H1 (cell line): ENCODE results near the gene SLC37A1. TPM values are rescaled to one million over a fixed set of nuclear protein-coding genes. Genes with fewer than 3 reads are reported as not detected.

Source experiments
- POLR2AphosphoS5 ChIP-seq: IDR thresholded peaks from 2 replicates; pipeline ENCODE4 v1.6.1; 2011; ENCODE audit warnings: low read depth, low read length
- SP2 ChIP-seq: IDR thresholded peaks from 2 replicates; pipeline ENCODE4 v1.6.1; 2012; ENCODE audit warnings: mild to moderate bottlenecking, low read length, inconsistent platforms
- polyA plus RNA-seq, 7 experiments: library from polyadenylated mRNA; depleted of rRNA in 3 of 7; stranded (reverse) in 5 of 7; unstranded in 2 of 7; fragments of >200 nt in 5 of 7; fragments of 200-250 nt in 2 of 7; gene quantifications; 1 replicate in 5 of 7; 2 replicates in 1 of 7; 4 replicates in 1 of 7; pipeline versions ENCODE4 v1.2.1 to v1.2.3, GENCODE V29; 2011 to 2013; ENCODE audit warnings: missing spikeins in 2 of 7, mixed read lengths in 2 of 7
- total RNA-seq: library from RNA; stranded (reverse); fragmentation: NEBNext Ultra II Directional; extraction: Animal tissue kit (Norgen Biotek cat#: 25700); gene quantifications from 2 replicates; pipeline ENCODE4 v1.2.1, GENCODE V29; 2021
- TF ChIP-seq, protein P1 (sequence below): fragments of 300-600 bp; sonication (generic); IDR thresholded peaks from 2 replicates; pipeline ENCODE4 v1.7.1; 2012; ENCODE audit warnings: low read length, moderate library complexity, mild to moderate bottlenecking, inconsistent platforms; ENCODE audit not compliant: insufficient replicate concordance

The SLC37A1 gene
- total and polyA plus RNA-seq, 2 of the 8 experiments (the other 6 are each of a cell fraction or from before 2014, with no cell fraction given) = 15.6 to 30.9 TPM

DNA sequence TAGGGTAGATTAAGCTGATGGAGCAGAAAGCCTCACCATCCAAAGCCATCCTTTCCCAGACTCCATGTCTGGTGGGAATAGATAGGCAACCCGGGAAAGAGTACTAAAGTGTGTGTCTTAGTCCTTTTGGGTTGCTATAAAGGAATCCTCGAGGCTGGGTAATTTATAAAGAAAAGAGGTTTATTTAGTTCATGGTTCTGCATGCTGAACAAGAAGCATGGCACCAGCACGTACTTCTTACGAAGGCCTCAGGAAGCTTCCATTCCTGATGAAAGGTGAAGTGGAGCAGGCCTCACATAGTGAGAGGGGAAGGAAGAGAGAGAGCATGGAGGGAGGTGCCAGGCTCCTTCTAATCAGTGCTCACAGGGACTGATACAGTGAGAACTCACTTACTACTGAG lies 6.2 kb upstream of the SLC37A1 start (continued):
- TF ChIP-seq, protein P1, sequence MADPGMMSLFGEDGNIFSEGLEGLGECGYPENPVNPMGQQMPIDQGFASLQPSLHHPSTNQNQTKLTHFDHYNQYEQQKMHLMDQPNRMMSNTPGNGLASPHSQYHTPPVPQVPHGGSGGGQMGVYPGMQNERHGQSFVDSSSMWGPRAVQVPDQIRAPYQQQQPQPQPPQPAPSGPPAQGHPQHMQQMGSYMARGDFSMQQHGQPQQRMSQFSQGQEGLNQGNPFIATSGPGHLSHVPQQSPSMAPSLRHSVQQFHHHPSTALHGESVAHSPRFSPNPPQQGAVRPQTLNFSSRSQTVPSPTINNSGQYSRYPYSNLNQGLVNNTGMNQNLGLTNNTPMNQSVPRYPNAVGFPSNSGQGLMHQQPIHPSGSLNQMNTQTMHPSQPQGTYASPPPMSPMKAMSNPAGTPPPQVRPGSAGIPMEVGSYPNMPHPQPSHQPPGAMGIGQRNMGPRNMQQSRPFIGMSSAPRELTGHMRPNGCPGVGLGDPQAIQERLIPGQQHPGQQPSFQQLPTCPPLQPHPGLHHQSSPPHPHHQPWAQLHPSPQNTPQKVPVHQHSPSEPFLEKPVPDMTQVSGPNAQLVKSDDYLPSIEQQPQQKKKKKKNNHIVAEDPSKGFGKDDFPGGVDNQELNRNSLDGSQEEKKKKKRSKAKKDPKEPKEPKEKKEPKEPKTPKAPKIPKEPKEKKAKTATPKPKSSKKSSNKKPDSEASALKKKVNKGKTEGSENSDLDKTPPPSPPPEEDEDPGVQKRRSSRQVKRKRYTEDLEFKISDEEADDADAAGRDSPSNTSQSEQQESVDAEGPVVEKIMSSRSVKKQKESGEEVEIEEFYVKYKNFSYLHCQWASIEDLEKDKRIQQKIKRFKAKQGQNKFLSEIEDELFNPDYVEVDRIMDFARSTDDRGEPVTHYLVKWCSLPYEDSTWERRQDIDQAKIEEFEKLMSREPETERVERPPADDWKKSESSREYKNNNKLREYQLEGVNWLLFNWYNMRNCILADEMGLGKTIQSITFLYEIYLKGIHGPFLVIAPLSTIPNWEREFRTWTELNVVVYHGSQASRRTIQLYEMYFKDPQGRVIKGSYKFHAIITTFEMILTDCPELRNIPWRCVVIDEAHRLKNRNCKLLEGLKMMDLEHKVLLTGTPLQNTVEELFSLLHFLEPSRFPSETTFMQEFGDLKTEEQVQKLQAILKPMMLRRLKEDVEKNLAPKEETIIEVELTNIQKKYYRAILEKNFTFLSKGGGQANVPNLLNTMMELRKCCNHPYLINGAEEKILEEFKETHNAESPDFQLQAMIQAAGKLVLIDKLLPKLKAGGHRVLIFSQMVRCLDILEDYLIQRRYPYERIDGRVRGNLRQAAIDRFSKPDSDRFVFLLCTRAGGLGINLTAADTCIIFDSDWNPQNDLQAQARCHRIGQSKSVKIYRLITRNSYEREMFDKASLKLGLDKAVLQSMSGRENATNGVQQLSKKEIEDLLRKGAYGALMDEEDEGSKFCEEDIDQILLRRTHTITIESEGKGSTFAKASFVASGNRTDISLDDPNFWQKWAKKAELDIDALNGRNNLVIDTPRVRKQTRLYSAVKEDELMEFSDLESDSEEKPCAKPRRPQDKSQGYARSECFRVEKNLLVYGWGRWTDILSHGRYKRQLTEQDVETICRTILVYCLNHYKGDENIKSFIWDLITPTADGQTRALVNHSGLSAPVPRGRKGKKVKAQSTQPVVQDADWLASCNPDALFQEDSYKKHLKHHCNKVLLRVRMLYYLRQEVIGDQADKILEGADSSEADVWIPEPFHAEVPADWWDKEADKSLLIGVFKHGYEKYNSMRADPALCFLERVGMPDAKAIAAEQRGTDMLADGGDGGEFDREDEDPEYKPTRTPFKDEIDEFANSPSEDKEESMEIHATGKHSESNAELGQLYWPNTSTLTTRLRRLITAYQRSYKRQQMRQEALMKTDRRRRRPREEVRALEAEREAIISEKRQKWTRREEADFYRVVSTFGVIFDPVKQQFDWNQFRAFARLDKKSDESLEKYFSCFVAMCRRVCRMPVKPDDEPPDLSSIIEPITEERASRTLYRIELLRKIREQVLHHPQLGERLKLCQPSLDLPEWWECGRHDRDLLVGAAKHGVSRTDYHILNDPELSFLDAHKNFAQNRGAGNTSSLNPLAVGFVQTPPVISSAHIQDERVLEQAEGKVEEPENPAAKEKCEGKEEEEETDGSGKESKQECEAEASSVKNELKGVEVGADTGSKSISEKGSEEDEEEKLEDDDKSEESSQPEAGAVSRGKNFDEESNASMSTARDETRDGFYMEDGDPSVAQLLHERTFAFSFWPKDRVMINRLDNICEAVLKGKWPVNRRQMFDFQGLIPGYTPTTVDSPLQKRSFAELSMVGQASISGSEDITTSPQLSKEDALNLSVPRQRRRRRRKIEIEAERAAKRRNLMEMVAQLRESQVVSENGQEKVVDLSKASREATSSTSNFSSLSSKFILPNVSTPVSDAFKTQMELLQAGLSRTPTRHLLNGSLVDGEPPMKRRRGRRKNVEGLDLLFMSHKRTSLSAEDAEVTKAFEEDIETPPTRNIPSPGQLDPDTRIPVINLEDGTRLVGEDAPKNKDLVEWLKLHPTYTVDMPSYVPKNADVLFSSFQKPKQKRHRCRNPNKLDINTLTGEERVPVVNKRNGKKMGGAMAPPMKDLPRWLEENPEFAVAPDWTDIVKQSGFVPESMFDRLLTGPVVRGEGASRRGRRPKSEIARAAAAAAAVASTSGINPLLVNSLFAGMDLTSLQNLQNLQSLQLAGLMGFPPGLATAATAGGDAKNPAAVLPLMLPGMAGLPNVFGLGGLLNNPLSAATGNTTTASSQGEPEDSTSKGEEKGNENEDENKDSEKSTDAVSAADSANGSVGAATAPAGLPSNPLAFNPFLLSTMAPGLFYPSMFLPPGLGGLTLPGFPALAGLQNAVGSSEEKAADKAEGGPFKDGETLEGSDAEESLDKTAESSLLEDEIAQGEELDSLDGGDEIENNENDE = no peak
- TF ChIP-seq POLR2AphosphoS5 (no peak), SP2 (no peak)
- TF ChIP-seq, all 59 proteins: peak for 0
